T47D (cell line): ENCODE data around the gene GLRA3.

Experiments used
- DNase-seq, 2 experiments: peaks; one replicate each; pipeline versions ENCODE4 v3.0.0 to v3.0.0-alpha.2; 2011 to 2012; ENCODE audit warnings: low read depth in 1 of 2, low spot score in 1 of 2
- JUND ChIP-seq: IDR thresholded peaks from 2 replicates; pipeline ENCODE4 v1.6.1; 2012; ENCODE audit warnings: low read depth
- in situ Hi-C: cut with HindIII; loops from 2 replicates; pipeline ENCODE4 v1.10.0; 2016; ENCODE audit warnings: low sequenced_read_pairs, low pct_unique_long_range_greater_than_20kb

GLRA3 gene

DNA sequence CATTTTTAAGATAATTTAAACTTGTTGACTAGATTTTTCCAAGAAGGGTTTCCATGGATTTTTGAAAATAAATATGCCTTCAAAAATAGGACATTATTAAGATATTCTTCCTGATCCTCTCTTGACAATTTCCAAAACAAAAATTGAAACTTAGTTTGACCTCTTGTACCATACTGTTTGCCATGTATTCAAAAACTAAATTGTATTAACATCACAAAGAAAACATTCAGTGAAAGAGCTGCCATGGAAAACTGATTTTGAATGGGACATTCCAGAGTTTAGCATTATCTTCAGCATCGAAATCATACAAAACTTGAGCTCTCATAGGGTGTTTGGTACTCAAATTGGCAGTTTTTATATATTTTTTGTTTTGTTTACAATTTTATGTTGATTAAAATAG, 238.7 kb downstream of the GLRA3 start:
- in situ Hi-C loops: no loop called here
- DNase-seq: no peak
- TF ChIP-seq JUND: no peak
